ENCODE data around the gene TBC1D22A.

GRCh38 chr22:46990937-46991550 is 228.6 kb downstream of the TBC1D22A start:
- TF ChIP-seq, protein P1, sequence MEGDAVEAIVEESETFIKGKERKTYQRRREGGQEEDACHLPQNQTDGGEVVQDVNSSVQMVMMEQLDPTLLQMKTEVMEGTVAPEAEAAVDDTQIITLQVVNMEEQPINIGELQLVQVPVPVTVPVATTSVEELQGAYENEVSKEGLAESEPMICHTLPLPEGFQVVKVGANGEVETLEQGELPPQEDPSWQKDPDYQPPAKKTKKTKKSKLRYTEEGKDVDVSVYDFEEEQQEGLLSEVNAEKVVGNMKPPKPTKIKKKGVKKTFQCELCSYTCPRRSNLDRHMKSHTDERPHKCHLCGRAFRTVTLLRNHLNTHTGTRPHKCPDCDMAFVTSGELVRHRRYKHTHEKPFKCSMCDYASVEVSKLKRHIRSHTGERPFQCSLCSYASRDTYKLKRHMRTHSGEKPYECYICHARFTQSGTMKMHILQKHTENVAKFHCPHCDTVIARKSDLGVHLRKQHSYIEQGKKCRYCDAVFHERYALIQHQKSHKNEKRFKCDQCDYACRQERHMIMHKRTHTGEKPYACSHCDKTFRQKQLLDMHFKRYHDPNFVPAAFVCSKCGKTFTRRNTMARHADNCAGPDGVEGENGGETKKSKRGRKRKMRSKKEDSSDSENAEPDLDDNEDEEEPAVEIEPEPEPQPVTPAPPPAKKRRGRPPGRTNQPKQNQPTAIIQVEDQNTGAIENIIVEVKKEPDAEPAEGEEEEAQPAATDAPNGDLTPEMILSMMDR (IDR thresholded peaks at IDR 0.05; ENCODE audit: low read depth, low read length, missing input control): no peak
- TF ChIP-seq RAD21 (IDR thresholded peaks at IDR 0.05) (no peak), HNF4G (IDR thresholded peaks at IDR 0.05) (no peak), HNF4A (conservative IDR thresholded peaks at IDR 0.05) (no peak), NR2F2 (IDR thresholded peaks at IDR 0.05) (no peak), JUND (IDR thresholded peaks at IDR 0.05) (no peak), TAF1 (conservative IDR thresholded peaks at IDR 0.05) (no peak), RXRA (IDR thresholded peaks at IDR 0.05) (no peak), MAX (IDR thresholded peaks at IDR 0.05) (no peak), FOXA1 (IDR thresholded peaks at IDR 0.05) (no peak), ZBTB33 (IDR thresholded peaks at IDR 0.05) (no peak), YY1 (IDR thresholded peaks at IDR 0.05) (no peak), REST (IDR thresholded peaks at IDR 0.05) (no peak)
